D341Med (cell line): ENCODE data around the gene AIF1.

ENCODE experiments used
- DNase-seq: peaks from one replicate; pipeline ENCODE4 v3.0.0; 2012; ENCODE audit warnings: low spot score

AIF1 gene

DNA sequence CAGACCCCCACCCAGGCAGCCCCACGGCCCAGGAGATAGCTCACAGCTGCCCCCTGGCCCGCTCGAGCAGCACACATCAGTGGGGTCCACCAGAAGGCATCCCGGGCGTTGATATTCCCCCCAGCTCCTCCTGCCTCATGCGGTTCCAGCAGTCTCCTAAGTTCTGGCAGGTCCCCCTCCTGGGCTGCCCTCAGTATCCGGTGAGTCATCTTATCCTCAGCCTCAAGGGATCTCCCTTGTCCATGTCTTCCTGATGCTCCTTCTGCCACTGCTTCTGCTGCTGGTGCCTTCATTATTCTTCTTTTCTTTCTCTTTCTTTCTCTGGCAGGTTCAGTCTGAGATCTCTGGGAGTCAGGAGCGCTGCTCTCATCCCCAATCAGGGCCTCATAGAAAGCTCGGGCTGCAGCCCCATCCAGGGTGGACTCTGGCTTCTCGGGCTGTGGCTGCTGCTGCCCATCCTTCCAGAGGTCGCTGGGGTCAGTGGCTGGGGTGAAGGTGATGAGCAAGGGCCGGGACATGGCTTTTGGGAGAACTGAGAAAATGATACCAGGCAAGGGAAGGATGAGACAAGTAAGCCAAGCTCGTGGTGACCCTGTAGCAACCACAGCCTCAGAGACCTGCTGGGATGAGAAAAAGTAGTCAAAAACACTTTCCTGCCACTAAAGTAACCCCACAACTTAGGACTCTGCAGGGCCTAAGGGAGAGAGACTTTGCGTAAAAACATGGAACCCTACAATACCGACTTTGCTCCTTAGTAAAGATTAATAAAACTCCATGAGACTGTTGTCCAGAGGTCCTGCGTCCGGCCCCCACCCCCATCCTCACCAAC lies 49.1 kb downstream of the AIF1 start:
- peak; percentile 54 for DNase-seq

GRCh38 chr6:31664790-31665500 lies 49.9 kb downstream of the AIF1 start, which contains the start of gene GPANK1:
Gene GPANK1, minus strand, starts transcription at chr6:31664997. Its CDS starts 519 bp downstream, at chr6:31664478.
- DNase-seq: peak; percentile 76

GRCh38 chr6:31665501-31666336 lies 50.7 kb downstream of the AIF1 start, which contains the start of gene CSNK2B:
Gene CSNK2B, plus strand, starts transcription at chr6:31666080. Its CDS starts 752 bp downstream, at chr6:31666832.
- DNase-seq: peak; percentile 95

GRCh38 chr6:31666337-31666965 lies 51.4 kb downstream of the AIF1 start:
- no peak for DNase-seq
